ENCODE measurements around the gene PDE11A. TPM values are rescaled to one million over a fixed set of nuclear protein-coding genes. Genes with fewer than 3 reads are reported as not detected.

Gene PDE11A
- total and polyA plus RNA-seq, 2 experiments from 2014 or later = 0.08 to 0.73 TPM

- no peak for TF ChIP-seq JUNB (IDR thresholded peaks at IDR 0.05; ENCODE audit: unreplicated experiment)
- TF ChIP-seq NANOG (IDR thresholded peaks at IDR 0.05; ENCODE audit: borderline replicate concordance) = no peak
- TF ChIP-seq REST (IDR thresholded peaks at IDR 0.05; ENCODE audit: unreplicated experiment) = no peak
- TF ChIP-seq ETS1 (IDR thresholded peaks at IDR 0.05) = no peak
These were observed 406.2 kb downstream of the PDE11A start (continued) for GRCh38 chr2:177666408-177666807.

- no peaks in the 10 kb centered on the region for H3K9me2 ChIP-seq (ENCODE audit: insufficient read depth)
- H3K27me3 Mint-ChIP-seq (ENCODE audit: insufficient read depth, low read depth, poor library complexity) = peaks cover 52% of the 10 kb centered on the region
- TF ChIP-seq EZH2phosphoT487 (IDR thresholded peaks at IDR 0.05; ENCODE audit: unreplicated experiment) = no peak
- TF ChIP-seq JUNB (IDR thresholded peaks at IDR 0.05; ENCODE audit: unreplicated experiment) = no peak
- no peak for TF ChIP-seq ZNF114 (CRISPR knock-in tag; IDR thresholded peaks at IDR 0.05)
- no peak for TF ChIP-seq EZH2 (IDR thresholded peaks at IDR 0.05; ENCODE audit: low read depth, unreplicated experiment)
- no peak for TF ChIP-seq NANOG (IDR thresholded peaks at IDR 0.05; ENCODE audit: borderline replicate concordance)
- no peak for TF ChIP-seq ETS1 (IDR thresholded peaks at IDR 0.05)
- TF ChIP-seq STAT1 (IDR thresholded peaks at IDR 0.05; ENCODE audit: unreplicated experiment) = no peak
- TF ChIP-seq ZNF331 (CRISPR knock-in tag; IDR thresholded peaks at IDR 0.05; ENCODE audit: low read depth) = no peak
- no peak for TF ChIP-seq CTCF (conservative IDR thresholded peaks at IDR 0.05; ENCODE audit: low read depth in 2 of 2)
- no peak for TF ChIP-seq CREB1 (CRISPR knock-in tag; IDR thresholded peaks at IDR 0.05; ENCODE audit: low read depth)
These were observed 406.6 kb downstream of the PDE11A start for GRCh38 chr2:177665948-177666347.

More at GRCh38 chr2:177665948-177666347, 406.6 kb downstream of the PDE11A start:
- Histone ChIP-seq H3K27ac (ENCODE audit: low read depth) (no peak overlapping the region), H3F3A (replicated peaks; ENCODE audit: low read depth) (no peaks in the 10 kb centered on the region), H3K4me3 (no peak overlapping the region), H4K20me1 (replicated peaks; ENCODE audit: insufficient read depth) (no peaks in the 10 kb centered on the region), H3K4me2 (no peak overlapping the region), H3K27me3 (ENCODE audit: insufficient read depth) (peaks cover 59% of the 10 kb centered on the region), H3K4me1 (ENCODE audit: insufficient read depth) (peaks cover 4% of the 10 kb centered on the region), H2AFZ (no peak overlapping the region), H3K79me2 (replicated peaks; ENCODE audit: insufficient read depth) (no peaks in the 10 kb centered on the region), H3K36me3 (ENCODE audit: insufficient read depth) (no peaks in the 10 kb centered on the region)
- ATAC-seq (no peak), DNase-seq (ENCODE audit: low spot score) (no peak)
- H3K4me1 Mint-ChIP-seq = peaks cover 14% of the 10 kb centered on the region
- H3K27ac Mint-ChIP-seq = no peak overlapping the region
- H3K4me3 Mint-ChIP-seq = no peak overlapping the region
- H3K9me3 Mint-ChIP-seq = no peaks in the 10 kb centered on the region
- H3K36me3 Mint-ChIP-seq (ENCODE audit: low read depth) = no peaks in the 10 kb centered on the region
